ENCODE results near the gene NPIPB8.

DNA sequence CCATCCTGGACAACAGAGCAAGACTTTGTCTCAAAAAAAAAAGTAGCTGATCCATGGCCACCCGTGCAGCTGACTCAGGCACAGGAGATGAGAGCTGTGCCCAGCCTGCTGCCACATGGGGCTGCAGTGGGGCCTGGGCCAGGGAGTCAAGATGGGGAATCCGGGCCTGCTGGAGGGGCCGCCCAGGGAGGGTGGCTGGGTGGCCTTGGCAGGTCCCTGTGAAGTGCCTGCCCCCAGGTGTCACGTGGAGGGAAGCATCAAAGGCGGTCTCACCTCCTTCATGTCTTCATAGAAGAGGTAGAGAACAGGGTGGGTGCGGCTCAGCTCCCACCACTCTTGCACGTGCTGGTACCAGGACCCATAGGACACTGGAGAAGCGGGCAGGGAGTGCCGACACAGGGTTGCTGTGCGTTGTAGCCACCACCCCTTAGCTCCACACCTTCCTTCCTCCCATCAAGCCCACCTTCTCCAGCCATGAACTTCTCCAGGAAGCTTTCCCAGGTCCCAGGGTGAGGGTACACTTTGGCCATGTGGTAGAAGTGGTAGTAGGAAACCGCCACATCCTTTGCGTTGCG lies 44.8 kb upstream of the NPIPB8 start:
- no peak for TF ChIP-seq POLR2A (conservative IDR thresholded peaks at IDR 0.05)
- no peak for TF ChIP-seq ARNT (IDR thresholded peaks at IDR 0.05)
- TF ChIP-seq SRSF7 (optimal IDR thresholded peaks at IDR 0.05; ENCODE audit: low read depth, low read length): no peak
- no peak for TF ChIP-seq TCF7L2 (IDR thresholded peaks at IDR 0.05; ENCODE audit: low read depth, low read length)
- TF ChIP-seq ZNF407 (IDR thresholded peaks at IDR 0.05; ENCODE audit: low read depth): no peak
- no peak for TF ChIP-seq RBM25 (IDR thresholded peaks at IDR 0.05; ENCODE audit: low read depth, low read length, severe bottlenecking)
- no peak for TF ChIP-seq MEIS2 (IDR thresholded peaks at IDR 0.05; ENCODE audit: partially characterized antibody)
- TF ChIP-seq ZFP1 (CRISPR knock-in tag; IDR thresholded peaks at IDR 0.05): no peak
- TF ChIP-seq FUS (optimal IDR thresholded peaks at IDR 0.05; ENCODE audit: low read depth, low read length): no peak
- no peak for TF ChIP-seq FOXM1 (IDR thresholded peaks at IDR 0.05; ENCODE audit: low read depth)
- TF ChIP-seq FOXM1 (CRISPR knock-in tag; IDR thresholded peaks at IDR 0.05; ENCODE audit: low read depth): no peak
- TF ChIP-seq, protein P1, sequence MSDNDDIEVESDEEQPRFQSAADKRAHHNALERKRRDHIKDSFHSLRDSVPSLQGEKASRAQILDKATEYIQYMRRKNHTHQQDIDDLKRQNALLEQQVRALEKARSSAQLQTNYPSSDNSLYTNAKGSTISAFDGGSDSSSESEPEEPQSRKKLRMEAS (CRISPR knock-in tag; IDR thresholded peaks at IDR 0.05): no peak
- TF ChIP-seq, protein P2, sequence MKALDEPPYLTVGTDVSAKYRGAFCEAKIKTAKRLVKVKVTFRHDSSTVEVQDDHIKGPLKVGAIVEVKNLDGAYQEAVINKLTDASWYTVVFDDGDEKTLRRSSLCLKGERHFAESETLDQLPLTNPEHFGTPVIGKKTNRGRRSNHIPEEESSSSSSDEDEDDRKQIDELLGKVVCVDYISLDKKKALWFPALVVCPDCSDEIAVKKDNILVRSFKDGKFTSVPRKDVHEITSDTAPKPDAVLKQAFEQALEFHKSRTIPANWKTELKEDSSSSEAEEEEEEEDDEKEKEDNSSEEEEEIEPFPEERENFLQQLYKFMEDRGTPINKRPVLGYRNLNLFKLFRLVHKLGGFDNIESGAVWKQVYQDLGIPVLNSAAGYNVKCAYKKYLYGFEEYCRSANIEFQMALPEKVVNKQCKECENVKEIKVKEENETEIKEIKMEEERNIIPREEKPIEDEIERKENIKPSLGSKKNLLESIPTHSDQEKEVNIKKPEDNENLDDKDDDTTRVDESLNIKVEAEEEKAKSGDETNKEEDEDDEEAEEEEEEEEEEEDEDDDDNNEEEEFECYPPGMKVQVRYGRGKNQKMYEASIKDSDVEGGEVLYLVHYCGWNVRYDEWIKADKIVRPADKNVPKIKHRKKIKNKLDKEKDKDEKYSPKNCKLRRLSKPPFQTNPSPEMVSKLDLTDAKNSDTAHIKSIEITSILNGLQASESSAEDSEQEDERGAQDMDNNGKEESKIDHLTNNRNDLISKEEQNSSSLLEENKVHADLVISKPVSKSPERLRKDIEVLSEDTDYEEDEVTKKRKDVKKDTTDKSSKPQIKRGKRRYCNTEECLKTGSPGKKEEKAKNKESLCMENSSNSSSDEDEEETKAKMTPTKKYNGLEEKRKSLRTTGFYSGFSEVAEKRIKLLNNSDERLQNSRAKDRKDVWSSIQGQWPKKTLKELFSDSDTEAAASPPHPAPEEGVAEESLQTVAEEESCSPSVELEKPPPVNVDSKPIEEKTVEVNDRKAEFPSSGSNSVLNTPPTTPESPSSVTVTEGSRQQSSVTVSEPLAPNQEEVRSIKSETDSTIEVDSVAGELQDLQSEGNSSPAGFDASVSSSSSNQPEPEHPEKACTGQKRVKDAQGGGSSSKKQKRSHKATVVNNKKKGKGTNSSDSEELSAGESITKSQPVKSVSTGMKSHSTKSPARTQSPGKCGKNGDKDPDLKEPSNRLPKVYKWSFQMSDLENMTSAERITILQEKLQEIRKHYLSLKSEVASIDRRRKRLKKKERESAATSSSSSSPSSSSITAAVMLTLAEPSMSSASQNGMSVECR (CRISPR knock-in tag; IDR thresholded peaks at IDR 0.05): no peak
- TF ChIP-seq, protein P3, sequence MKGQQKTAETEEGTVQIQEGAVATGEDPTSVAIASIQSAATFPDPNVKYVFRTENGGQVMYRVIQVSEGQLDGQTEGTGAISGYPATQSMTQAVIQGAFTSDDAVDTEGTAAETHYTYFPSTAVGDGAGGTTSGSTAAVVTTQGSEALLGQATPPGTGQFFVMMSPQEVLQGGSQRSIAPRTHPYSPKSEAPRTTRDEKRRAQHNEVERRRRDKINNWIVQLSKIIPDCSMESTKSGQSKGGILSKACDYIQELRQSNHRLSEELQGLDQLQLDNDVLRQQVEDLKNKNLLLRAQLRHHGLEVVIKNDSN (CRISPR knock-in tag; IDR thresholded peaks at IDR 0.05): no peak

Data from K562 (cell line).